Measurements from ENCODE around the gene B3GNT3.
A peak's percentile ranks its signal among the peaks of the same experiment; 100 is the strongest.
"Not testable (repeated sequence)": the region's sequence is repeated elsewhere in the genome, so short reads cannot be mapped to it uniquely, and the experiment has no call there.

B3GNT3 gene

GRCh38 chr19:17798599-17798998 lies 3.7 kb downstream of the B3GNT3 start:
- not testable (repeated sequence) for DNase-seq

GRCh38 chr19:17802137-17802858 lies 7.4 kb downstream of the B3GNT3 start:
- no peak for DNase-seq

GRCh38 chr19:17803264-17803896 lies 8.4 kb downstream of the B3GNT3 start:
- no peak for DNase-seq

- DNase-seq, result no peak
These were observed 10.5 kb downstream of the B3GNT3 start for GRCh38 chr19:17805427-17805826.

GRCh38 chr19:17806945-17807344 lies 12.0 kb downstream of the B3GNT3 start:
- no peak for DNase-seq

- DNase-seq, result no peak
These were observed 12.9 kb downstream of the B3GNT3 start for GRCh38 chr19:17807731-17808316.

- DNase-seq, result no peak
These were observed 16.2 kb downstream of the B3GNT3 start for GRCh38 chr19:17811103-17811502.

- DNase-seq, result no peak
These were observed 16.7 kb downstream of the B3GNT3 start for GRCh38 chr19:17811681-17812080.

- DNase-seq, result no peak
These were observed 17.2 kb downstream of the B3GNT3 start for GRCh38 chr19:17812099-17812498.

GRCh38 chr19:17817668-17818363 lies 22.9 kb downstream of the B3GNT3 start:
- DNase-seq, result no peak

GRCh38 chr19:17821190-17821589 lies 26.3 kb downstream of the B3GNT3 start, which contains the start of gene INSL3:
TSS of gene INSL3 (minus strand) at chr19:17821519. CDS start at chr19:17821506, 13 bp downstream.
- DNase-seq, result no peak

GRCh38 chr19:17824339-17824738 lies 29.4 kb downstream of the B3GNT3 start:
- no peak for DNase-seq

GRCh38 chr19:17826508-17827056 lies 31.6 kb downstream of the B3GNT3 start:
- no peak for DNase-seq

- peak; percentile 58 for DNase-seq
These were observed 35.1 kb downstream of the B3GNT3 start for GRCh38 chr19:17829855-17830566.

- DNase-seq, result peak; percentile 58
These were observed 35.9 kb downstream of the B3GNT3 start for GRCh38 chr19:17830567-17831418.

GRCh38 chr19:17831419-17831888 lies 36.5 kb downstream of the B3GNT3 start:
- DNase-seq, result no peak

GRCh38 chr19:17832443-17833208 lies 37.7 kb downstream of the B3GNT3 start:
- DNase-seq, result no peak

GRCh38 chr19:17834350-17835181 lies 39.6 kb downstream of the B3GNT3 start:
- DNase-seq, result no peak

GRCh38 chr19:17835182-17836006 lies 40.5 kb downstream of the B3GNT3 start:
- no peak for DNase-seq

Measured in NCI-H526 treated with DMSO at 0.1 percent for 48 hours (cell line).